ENCODE measurements around the gene ADAMTS16. TPM values are rescaled to one million over a fixed set of nuclear protein-coding genes. Genes with fewer than 3 reads are reported as not detected.

Gene ADAMTS16
- total RNA-seq, 3 donors from 2014 or later = 0.10 to 0.35 (median 0.26) TPM

DNA sequence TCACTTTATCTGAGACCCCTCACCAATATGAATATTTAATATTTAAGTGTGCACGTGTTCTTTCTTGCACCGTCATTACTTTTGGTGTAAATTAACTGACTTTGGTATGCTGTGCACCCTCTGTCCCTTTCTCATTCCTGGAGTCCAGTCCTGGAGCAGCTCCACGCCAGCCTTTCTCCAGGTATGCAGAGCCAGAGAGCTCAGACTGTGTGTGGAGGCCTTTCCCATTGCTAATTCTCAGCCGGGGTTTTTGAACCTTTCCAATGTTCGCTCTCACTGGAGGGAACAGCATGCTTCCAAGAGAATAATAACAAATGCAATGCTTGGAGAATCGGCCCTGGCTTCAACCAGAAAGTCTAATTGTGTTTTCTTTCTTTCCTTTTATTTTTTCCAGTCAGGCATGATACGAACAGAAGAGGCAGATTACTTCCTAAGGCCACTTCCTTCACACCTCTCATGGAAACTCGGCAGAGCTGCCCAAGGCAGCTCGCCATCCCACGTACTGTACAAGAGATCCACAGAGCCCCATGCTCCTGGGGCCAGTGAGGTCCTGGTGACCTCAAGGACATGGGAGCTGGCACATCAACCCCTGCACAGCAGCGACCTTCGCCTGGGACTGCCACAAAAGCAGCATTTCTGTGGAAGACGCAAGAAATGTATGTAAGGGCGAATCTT lies 41.7 kb downstream of the ADAMTS16 start:
- Histone ChIP-seq H3K4me1 (ENCODE audit: low read depth) (no peaks in the 10 kb centered on the region), H3K4me3 (no peak overlapping the region), H3K36me3 (ENCODE audit: low read depth) (no peaks in the 10 kb centered on the region), H3K9me3 (no peaks in the 10 kb centered on the region)
- no peak for ATAC-seq
- no peak for DNase-seq
- intact Hi-C loops (cut with DNase I, micrococcal nuclease) = no loop called here
- TF ChIP-seq, protein P1, sequence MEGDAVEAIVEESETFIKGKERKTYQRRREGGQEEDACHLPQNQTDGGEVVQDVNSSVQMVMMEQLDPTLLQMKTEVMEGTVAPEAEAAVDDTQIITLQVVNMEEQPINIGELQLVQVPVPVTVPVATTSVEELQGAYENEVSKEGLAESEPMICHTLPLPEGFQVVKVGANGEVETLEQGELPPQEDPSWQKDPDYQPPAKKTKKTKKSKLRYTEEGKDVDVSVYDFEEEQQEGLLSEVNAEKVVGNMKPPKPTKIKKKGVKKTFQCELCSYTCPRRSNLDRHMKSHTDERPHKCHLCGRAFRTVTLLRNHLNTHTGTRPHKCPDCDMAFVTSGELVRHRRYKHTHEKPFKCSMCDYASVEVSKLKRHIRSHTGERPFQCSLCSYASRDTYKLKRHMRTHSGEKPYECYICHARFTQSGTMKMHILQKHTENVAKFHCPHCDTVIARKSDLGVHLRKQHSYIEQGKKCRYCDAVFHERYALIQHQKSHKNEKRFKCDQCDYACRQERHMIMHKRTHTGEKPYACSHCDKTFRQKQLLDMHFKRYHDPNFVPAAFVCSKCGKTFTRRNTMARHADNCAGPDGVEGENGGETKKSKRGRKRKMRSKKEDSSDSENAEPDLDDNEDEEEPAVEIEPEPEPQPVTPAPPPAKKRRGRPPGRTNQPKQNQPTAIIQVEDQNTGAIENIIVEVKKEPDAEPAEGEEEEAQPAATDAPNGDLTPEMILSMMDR (IDR thresholded peaks at IDR 0.05) = no peak

DNA sequence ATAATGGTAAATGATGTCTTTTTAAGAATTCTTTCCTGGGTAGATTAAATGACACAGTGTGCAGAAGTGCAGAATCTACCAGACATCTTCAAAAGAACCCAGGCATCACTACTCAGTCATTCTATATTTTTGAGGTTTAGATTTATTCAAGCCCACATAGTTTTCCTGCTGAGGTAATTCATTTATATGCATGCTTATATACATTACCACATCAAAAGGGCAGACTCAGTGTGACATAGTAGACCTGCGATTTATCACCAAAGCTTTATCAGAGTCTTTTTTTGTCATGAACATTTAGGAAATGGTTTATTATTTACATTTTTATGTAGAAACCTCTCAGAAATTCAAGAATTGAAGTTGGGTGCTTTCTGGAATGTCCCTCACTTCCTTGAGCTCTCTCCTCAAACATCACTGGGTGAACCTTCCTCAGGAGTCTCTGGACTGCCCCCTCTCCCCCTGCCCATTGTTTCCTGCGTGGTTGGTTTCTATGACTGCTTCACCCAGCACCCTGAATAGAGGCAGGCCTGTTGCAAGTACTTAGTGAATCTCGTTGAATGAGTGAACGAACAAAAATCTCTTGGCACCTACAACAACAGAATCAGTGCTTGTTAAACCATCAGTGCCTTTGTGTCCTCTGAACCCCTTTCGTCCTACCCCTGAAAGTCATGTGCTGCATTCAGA lies 42.5 kb downstream of the ADAMTS16 start:
- no peak for ATAC-seq
- DNase-seq = no peak
- TF ChIP-seq, protein P1 (IDR thresholded peaks at IDR 0.05) = no peak
- Histone ChIP-seq H3K4me3 (no peak overlapping the region), H3K4me1 (ENCODE audit: low read depth) (no peaks in the 10 kb centered on the region), H3K36me3 (ENCODE audit: low read depth) (no peaks in the 10 kb centered on the region), H3K9me3 (no peaks in the 10 kb centered on the region)
- intact Hi-C loops (cut with DNase I, micrococcal nuclease) = no loop called here

DNA sequence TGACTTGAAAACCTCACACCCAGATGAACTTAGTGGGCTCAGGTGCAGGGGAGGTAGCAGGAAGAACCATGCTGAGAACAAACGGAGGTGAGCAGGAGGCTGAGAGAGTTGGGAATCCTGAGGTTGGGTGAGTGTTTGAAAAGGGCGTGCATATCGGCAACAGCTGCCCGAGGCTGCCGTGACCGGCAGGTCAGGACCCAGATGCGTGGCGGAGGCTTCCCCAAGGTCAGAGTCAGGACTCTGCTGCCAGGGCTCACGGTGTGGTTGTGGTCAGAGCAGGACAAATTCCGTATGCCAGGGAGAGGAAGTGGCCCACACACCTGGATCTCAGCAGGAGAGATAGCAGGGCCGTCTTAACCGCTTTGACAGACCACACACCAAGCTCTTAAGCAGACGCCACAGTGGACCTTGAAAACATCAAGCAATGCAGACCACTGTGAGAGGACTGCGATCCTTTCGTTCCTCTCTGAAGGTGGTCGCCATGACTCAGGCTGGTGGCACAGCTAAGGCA lies 43.1 kb downstream of the ADAMTS16 start:
- Histone ChIP-seq H3K4me3 (no peak overlapping the region), H3K4me1 (ENCODE audit: low read depth) (no peaks in the 10 kb centered on the region), H3K36me3 (ENCODE audit: low read depth) (no peaks in the 10 kb centered on the region), H3K9me3 (no peaks in the 10 kb centered on the region)
- no peak for ATAC-seq
- TF ChIP-seq, protein P1 (IDR thresholded peaks at IDR 0.05) = no peak
- DNase-seq = no peak
- intact Hi-C loops (cut with DNase I, micrococcal nuclease) = no loop called here

DNA sequence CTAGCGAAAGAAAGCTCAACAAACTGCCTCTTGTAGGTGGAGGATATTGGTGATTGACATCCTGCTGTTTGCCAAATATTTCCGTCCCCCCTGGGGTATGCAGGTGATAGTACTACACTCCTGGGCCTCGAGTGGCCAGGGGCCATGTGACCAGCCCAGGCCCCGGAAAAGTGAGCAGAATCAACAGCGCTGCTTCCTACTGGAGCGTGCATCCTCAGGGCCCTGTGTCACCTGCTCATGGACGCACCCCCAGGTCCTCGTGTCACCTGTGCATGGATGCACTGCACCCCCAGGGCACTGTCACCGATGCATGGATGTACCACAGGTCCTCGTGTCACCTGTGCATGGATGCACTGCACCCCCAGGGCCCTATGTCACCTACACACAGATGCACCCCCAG lies 43.8 kb downstream of the ADAMTS16 start:
- no peak for DNase-seq
- Histone ChIP-seq H3K36me3 (ENCODE audit: low read depth) (no peaks in the 10 kb centered on the region), H3K9me3 (no peaks in the 10 kb centered on the region), H3K4me1 (ENCODE audit: low read depth) (no peaks in the 10 kb centered on the region), H3K4me3 (no peak overlapping the region)
- ATAC-seq = no peak
- TF ChIP-seq, protein P1 (IDR thresholded peaks at IDR 0.05) = no peak
- intact Hi-C loops (cut with DNase I, micrococcal nuclease) = no loop called here

DNA sequence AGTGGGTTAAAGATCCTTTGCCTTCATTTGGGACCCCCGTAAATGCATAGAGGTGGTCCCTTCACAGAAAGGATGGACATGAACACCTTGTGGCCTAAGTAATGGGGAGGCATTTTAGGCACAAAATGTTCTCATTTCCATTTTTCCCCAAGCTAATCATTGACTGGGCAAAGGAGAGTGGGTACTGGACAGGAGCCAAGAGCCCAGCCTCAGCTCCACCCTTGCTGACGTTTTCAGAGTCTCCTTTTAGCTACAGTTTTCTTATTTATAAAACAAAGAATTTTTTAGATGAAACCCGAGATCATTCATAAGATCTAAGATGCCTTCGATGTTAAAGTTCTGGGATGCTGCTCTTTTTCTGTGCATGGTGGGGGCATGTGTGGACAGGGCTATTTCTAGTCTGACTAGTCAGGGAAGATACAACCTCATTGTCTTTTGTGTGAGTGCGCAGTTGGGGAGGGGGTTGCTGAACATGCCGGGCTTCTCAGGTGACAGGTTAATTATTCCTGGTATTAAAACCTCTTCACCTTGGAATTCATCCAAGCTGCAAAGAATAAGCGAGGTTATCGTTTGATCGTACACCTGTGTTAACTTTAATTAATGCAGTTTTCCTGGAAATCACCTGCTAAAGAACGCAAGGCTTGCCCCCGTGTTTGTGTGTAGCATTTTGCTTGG lies 48.4 kb downstream of the ADAMTS16 start:
- no peak for ATAC-seq
- intact Hi-C loops (cut with DNase I, micrococcal nuclease) = no loop called here

More for the DNA sequence above, 48.4 kb downstream of the ADAMTS16 start:
- H3K9me3 ChIP-seq = no peaks in the 10 kb centered on the region
- no peaks in the 10 kb centered on the region for H3K4me1 ChIP-seq (ENCODE audit: low read depth)
- TF ChIP-seq, protein P1 (IDR thresholded peaks at IDR 0.05) = no peak
- H3K4me3 ChIP-seq = no peak overlapping the region
- H3K36me3 ChIP-seq (ENCODE audit: low read depth) = no peaks in the 10 kb centered on the region
- no peak for DNase-seq
